Bone marrow (tissue), 2 donors: ENCODE results near the gene SYNGR3.

ENCODE experiments used
- DNase-seq, 2 donors: peaks; one replicate each; lab custom pipeline; 2025; lab: John Stamatoyannopoulos, UW

Gene SYNGR3

GRCh38 chr16:1976951-1977874, 12.6 kb upstream of the SYNGR3 start:
- no peak for DNase-seq

GRCh38 chr16:1977875-1978268, 11.9 kb upstream of the SYNGR3 start:
- no peak for DNase-seq

DNA sequence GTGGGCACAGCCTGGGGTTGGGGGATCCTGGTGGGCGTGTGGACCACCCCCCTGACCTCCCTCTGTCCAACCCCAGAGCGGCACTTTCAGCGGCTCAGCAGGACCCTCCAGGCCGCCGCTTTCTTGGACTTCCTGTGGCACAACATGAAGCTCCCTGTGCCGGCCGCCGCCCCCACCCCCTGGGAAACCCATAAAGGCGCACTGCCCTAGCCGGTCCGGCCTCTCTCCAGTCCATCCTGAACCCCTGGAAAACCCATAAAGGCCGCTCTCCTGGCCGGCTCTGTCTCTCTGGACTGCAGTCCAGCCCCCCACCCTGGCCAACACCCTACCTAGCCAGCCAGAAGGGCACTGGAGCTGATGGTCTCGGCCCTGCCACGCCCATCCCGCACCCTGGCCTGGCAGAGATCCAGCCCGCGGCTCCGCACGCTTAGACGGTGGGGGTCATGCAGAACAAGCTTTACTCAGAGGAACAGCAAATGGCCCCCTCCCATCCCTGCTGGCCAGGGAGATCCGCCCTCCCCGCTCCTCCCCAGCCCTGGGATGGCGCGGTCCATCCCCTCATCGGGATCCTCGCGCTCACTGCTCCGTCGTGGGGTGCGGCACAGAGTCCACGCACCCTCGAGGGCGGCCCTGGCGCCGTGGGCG, 11.2 kb upstream of the SYNGR3 start:
- no peak for DNase-seq

GRCh38 chr16:1979271-1980029, 10.3 kb upstream of the SYNGR3 start:
- no peak for DNase-seq

- no peak for DNase-seq
These were observed 9.6 kb upstream of the SYNGR3 start for GRCh38 chr16:1980030-1980769.

DNA sequence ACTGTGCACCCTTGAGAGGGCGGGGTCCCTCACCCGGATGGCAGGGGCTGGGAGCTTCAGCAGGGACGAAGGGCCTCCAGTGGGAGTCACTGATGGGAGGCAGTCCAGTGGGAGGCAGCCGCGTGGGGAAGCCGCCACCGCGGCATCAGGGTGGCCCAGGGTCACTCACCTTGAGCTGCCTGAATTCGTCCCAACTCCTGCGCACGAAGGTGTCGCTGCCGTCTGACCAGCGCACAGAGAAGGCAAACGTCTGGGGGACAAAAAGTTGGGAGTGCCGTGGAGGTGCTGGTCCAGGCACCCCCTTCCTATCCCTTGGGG, 9.0 kb upstream of the SYNGR3 start:
- no peak for DNase-seq

- DNase-seq: no peak
These were observed 8.4 kb upstream of the SYNGR3 start, which contains the start of gene NOXO1 for GRCh38 chr16:1981398-1981836. NOXO1 (minus strand) TSS chr16:1981469; CDS start chr16:1981179, 290 bp downstream.

- DNase-seq: no peak
These were observed 7.7 kb upstream of the SYNGR3 start for GRCh38 chr16:1982013-1982433.

DNA sequence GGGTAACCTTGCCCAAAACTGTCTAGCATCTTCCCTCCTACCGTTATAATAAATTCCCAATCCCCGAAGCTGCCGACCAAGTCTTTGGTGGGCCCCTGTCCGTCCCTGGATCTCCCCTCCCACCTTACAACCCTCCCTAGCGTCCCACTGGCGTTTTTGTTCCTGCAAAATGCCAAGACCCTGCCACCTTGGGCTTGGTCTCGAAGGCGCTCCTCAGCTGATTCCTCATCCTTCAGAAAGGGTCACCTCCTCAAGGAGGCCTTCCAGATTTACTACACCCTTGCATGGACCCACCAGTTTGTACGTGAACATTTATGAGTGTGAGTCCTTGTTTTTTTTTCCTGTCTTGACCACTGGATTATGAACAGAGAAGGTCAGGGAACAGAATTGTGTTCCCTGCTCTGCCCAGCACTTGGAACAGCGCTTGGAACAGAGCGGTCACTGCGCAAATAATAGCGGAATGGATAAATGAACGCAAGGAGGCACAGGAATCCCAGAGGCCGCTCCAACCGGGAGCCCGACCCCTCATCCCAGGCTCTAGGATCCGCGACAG, 6.7 kb upstream of the SYNGR3 start:
- DNase-seq: no peak

GRCh38 chr16:1983544-1984346, 6.0 kb upstream of the SYNGR3 start, which contains the start of gene GFER:
GFER (plus strand) TSS chr16:1984193; CDS start chr16:1984219, 26 bp downstream.
- DNase-seq: peak; percentile 50 to 74

DNA sequence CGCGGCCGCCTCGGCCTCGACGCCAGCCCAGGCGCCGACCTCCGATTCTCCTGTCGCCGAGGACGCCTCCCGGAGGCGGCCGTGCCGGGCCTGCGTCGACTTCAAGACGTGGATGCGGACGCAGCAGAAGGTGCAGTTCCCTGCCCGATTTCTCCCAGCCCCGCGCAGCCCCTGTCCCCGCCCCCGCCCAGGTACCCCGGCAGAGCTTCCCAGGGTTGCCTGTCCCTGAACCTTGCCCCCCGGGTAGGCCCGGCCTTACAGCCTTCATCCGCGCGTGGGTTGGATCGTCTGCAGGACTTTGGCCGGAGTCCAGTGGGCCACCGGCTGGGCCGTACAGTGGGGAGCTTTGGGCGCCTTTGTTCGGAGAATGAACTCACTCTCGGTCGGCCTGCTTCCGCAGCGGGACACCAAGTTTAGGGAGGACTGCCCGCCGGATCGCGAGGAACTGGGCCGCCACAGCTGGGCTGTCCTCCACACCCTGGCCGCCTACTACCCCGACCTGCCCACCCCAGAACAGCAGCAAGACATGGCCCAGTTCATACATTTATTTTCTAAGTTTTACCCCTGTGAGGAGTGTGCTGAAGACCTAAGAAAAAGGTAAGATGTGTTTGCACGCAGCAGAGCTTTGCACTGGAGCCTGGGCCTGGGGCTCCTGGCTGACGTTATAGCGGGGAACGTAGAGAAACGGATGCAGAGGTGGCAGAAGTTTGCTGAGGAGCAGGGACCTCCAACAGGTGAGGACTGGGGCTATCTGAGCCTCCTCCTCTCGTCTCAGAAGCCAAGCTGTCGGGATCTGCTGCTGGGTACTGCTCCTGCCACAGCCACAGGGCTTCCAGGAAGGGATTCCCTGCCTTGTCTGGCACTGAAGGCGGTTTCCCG, 5.2 kb upstream of the SYNGR3 start:
- no peak for DNase-seq

GRCh38 chr16:1985466-1986150, 4.2 kb upstream of the SYNGR3 start:
- no peak for DNase-seq

- no peak for DNase-seq
These were observed 2.6 kb upstream of the SYNGR3 start for GRCh38 chr16:1987198-1987597.

DNA sequence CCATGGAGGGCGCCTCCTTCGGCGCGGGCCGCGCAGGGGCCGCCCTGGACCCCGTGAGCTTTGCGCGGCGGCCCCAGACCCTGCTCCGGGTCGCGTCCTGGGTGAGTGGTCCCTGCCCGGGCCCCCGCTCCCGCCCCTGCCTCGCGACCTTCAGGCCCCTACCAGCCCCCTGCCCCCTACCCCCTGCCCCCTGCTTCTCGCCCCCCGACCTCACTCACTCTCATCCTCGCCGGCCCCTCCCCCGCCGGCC, 256 bp downstream of the SYNGR3 start:
- DNase-seq: no peak

DNA sequence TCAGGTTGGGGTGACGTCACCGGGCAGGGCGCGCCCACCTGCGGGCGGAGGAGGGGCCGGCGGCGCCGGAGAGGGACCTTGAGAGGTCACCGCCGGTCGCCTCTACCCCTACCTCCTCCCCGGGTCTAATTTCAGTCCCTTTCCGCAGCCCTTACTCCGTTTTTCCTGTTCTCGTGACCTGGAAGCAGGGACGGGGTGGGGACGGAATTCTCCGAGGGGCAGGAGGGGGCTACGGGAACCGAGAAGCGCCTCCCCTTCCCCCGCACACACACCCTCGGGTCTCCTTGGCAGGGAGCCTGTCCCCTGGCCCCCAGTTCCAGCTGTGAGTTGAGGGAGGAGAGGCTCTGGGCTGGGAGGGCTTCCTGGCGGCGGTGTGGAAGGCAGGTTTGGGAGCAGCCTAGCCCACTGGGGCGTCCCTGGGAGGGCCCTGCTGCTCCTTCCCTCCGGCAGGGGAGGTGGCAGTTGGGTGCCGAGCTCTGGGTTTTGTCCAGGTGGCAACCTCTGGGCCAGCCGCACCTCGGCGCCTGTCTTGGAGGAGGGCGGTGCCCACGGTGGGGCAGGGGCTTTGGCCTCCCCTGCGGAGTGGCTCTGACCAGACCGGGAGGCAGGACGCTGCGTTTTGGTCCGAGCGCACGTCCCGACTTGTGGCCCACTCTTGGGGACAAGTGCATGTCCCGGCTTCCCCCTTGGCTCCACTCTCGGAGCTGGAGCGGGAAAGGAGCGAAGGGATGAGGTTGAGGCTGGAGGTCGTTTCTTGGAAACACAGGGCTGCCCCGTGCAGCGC, 773 bp downstream of the SYNGR3 start:
- no peak for DNase-seq

GRCh38 chr16:1991135-1991551, 1.4 kb downstream of the SYNGR3 start:
- peak; percentile 12 to 38 for DNase-seq

DNA sequence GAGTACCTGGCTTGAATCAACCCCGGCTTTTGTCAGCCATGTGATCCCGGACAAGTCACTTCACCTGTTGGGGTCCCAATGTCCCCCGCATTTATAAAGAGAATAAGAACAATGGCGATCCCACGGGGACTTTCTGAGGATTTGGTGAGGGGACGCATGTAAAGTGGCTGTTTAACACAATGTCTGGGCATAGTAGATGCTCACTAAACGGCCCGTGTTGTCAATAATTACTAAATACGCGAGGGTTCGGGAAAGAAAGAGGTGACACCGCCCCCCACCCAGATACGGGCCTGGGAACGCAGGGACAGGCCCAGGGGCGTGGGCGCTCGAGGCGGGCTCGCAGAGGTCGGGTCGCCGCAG, 1.8 kb downstream of the SYNGR3 start:
- DNase-seq: no peak

- peak; percentile 25 to 97 for DNase-seq
These were observed 2.4 kb downstream of the SYNGR3 start for GRCh38 chr16:1991948-1992703.
